GM12878 (cell line): ENCODE data around the gene RANGAP1. TPM values are rescaled to one million over a fixed set of nuclear protein-coding genes. Genes with fewer than 3 reads are reported as not detected.

Experiments
- BMI1 ChIP-seq: fragments of 450-650 bp; IDR thresholded peaks from 2 replicates; pipeline ENCODE4 v1.6.1; 2016; ENCODE audit warnings: mild to moderate bottlenecking, moderate library complexity, borderline replicate concordance
- CBFB ChIP-seq: IDR thresholded peaks from 2 replicates; pipeline ENCODE4 v1.6.1; 2016; ENCODE audit warnings: antibody characterized with exemption, low read depth
- CREM ChIP-seq: IDR thresholded peaks from 2 replicates; pipeline ENCODE4 v1.6.1; 2014; ENCODE audit warnings: antibody characterized with exemption, low read depth
- EP300 ChIP-seq, 2 experiments: fragments of 150-350 bp in 1 of 2; IDR thresholded peaks; 2 replicates each; pipeline ENCODE4 v1.6.1; 2011 to 2012; ENCODE audit warnings: low read depth in 2 of 2, low read length in 2 of 2, borderline replicate concordance in 1 of 2, improper control_type of control experiment in 1 of 2, inconsistent platforms in 1 of 2; ENCODE audit not compliant: control insufficient read depth in 1 of 2
- ETV6 ChIP-seq, 2 experiments: fragments of 450-650 bp in 1 of 2; IDR thresholded peaks in 1 of 2; conservative IDR thresholded peaks in 1 of 2; 2 replicates each; pipeline ENCODE4 v1.6.1; 2014; ENCODE audit warnings: antibody characterized with exemption in 1 of 2, borderline replicate concordance in 1 of 2, low read depth in 1 of 2, mild to moderate bottlenecking in 1 of 2, moderate library complexity in 1 of 2
- IKZF2 ChIP-seq, 2 experiments: fragments of 450-650 bp; IDR thresholded peaks; 2 replicates each; pipeline ENCODE4 v1.6.1; 2017; ENCODE audit warnings: mild to moderate bottlenecking in 2 of 2, moderate library complexity in 2 of 2
- MEF2B ChIP-seq: fragments of 450-650 bp; IDR thresholded peaks from 2 replicates; pipeline ENCODE4 v1.6.1; 2018; ENCODE audit warnings: mild to moderate bottlenecking, moderate library complexity; ENCODE audit not compliant: partially characterized antibody, poor library complexity, severe bottlenecking
- PAX8 ChIP-seq: fragments of 450-650 bp; IDR thresholded peaks from 2 replicates; pipeline ENCODE4 v1.6.1; 2017; ENCODE audit warnings: mild to moderate bottlenecking, moderate library complexity
- POLR2AphosphoS5 ChIP-seq: IDR thresholded peaks from 2 replicates; pipeline ENCODE4 v1.6.1; 2011; ENCODE audit warnings: mild to moderate bottlenecking, low read length, inconsistent platforms
- RELA ChIP-seq: fragments of 450-650 bp; IDR thresholded peaks from 2 replicates; pipeline ENCODE4 v1.8.0; 2014; ENCODE audit warnings: borderline replicate concordance; ENCODE audit not compliant: partially characterized antibody
- TAF1 ChIP-seq: IDR thresholded peaks from 2 replicates; pipeline ENCODE4 v1.6.1; 2011; ENCODE audit warnings: mild to moderate bottlenecking, low read depth, low read length, borderline replicate concordance
- ZNF207 ChIP-seq: fragments of 450-650 bp; IDR thresholded peaks from 2 replicates; pipeline ENCODE4 v1.6.1; 2014; ENCODE audit warnings: antibody characterized with exemption, mild to moderate bottlenecking, borderline replicate concordance
- polyA plus RNA-seq, 11 experiments: library from polyadenylated mRNA; depleted of rRNA in 4 of 11; unstranded in 6 of 11; stranded (reverse) in 5 of 11; fragments of >200 nt; fragmentation: Nextera tagmentation in 4 of 11; fragmentation: Illumina TruSeq in 1 of 11; extraction: Ambion mirVana in 4 of 11; extraction: Trizol in 1 of 11; gene quantifications; 1 replicate in 1 of 11; 2 replicates in 10 of 11; pipeline versions ENCODE4 v1.2.1 to v1.2.3, GENCODE V29; 2011 to 2016; ENCODE audit warnings: inconsistent platforms in 2 of 11, missing spikeins in 2 of 11, low read depth in 1 of 11
- total RNA-seq, 4 experiments: library from RNA; depleted of rRNA in 3 of 4; stranded (reverse); fragments of >200 nt in 3 of 4; fragmentation: Illumina TruSeq in 1 of 4; extraction: Trizol in 1 of 4; gene quantifications; 2 replicates each; pipeline versions ENCODE4 v1.2.1 to v1.2.3, GENCODE V29; 2013 to 2021
- TF ChIP-seq, protein P1 (sequence below): IDR thresholded peaks from 2 replicates; pipeline ENCODE4 v1.6.1; 2011; ENCODE audit warnings: mild to moderate bottlenecking, low read depth, low read length, moderate library complexity; ENCODE audit not compliant: insufficient replicate concordance

Gene RANGAP1
- total and polyA plus RNA-seq, 10 of the 15 experiments (the other 5 are each of a cell fraction or from before 2014, with no cell fraction given) = 2.5 to 109 (median 60.2) TPM

DNA sequence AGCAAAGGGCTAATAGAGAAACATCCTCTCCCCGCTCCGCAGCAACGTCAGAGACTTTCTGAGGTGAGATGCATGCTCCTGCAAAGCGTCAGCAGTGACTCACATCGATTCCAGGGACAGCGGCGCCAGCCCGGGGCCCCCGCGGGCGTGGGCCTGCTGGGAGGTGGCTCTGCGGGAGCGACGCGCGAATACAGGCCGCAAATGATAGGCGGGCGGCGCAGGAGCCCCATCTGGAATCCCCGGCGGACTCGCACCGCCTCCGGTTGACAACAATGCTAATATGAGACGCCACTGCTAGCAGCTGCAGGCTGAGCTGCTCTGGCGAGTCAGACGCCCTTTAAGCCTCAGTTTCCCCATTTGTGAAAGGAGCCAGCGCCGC lies 557 bp downstream of the RANGAP1 start (continued):
- TF ChIP-seq PAX8 (no peak), CBFB (no peak), RELA (no peak), TAF1 (peak; percentile 22; the same call in 1 of the 2 replicates), BMI1 (no peak), CREM (peak; percentile 81), MEF2B (peak; percentile 22), POLR2AphosphoS5 (peak; percentile 68; the same call in 1 of the 2 replicates), IKZF2 (IDR thresholded peaks at IDR 0.05) (peak in 1 of 2 experiments; percentile 26; a peak in 1 of 4 replicates), EP300 (IDR thresholded peaks at IDR 0.05; ENCODE audit: borderline replicate concordance in 1 of 2, control insufficient read depth in 1 of 2, low read depth in 2 of 2, low read length in 2 of 2) (0 out of 4 replicates have a peak, but pooled peaks of 1 of the 2 experiments have one; percentile 13), ZNF207 (no peak), ETV6 (conservative IDR thresholded peaks at IDR 0.05 in 1 of 2, IDR thresholded peaks at IDR 0.05 in 1 of 2; ENCODE audit: borderline replicate concordance in 1 of 2, low read depth in 1 of 2) (no peak)
- TF ChIP-seq, protein P1, sequence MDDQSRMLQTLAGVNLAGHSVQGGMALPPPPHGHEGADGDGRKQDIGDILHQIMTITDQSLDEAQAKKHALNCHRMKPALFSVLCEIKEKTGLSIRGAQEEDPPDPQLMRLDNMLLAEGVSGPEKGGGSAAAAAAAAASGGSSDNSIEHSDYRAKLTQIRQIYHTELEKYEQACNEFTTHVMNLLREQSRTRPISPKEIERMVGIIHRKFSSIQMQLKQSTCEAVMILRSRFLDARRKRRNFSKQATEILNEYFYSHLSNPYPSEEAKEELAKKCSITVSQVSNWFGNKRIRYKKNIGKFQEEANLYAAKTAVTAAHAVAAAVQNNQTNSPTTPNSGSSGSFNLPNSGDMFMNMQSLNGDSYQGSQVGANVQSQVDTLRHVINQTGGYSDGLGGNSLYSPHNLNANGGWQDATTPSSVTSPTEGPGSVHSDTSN = peak; percentile 39
